Activated naive CD4-positive, alpha-beta T cell treated with anti-CD3 and anti-CD28 coated beads, Interleukin-2, amount 10 ng/mL, durations not matched to agents 7 days and 5 days (primary cell): ENCODE results near the gene ATF7.
A peak's percentile ranks its signal among the peaks of the same experiment; 100 is the strongest.
"Not testable (repeated sequence)": the region's sequence is repeated elsewhere in the genome, so short reads cannot be mapped to it uniquely, and the experiment has no call there.

Experiments
- CTCF ChIA-PET: fragments of 350-600 bp; sonication (Branson Sonifier 250); formaldehyde crosslinking; loops from one replicate; lab custom pipeline; 2021; ENCODE audit warnings: antibody characterized with exemption; lab: Charles Lee
- DNase-seq: peaks from one replicate; pipeline ENCODE4 v3.0.0-alpha.2; 2020
- H3K27ac Mint-ChIP-seq: one replicate; pipeline ENCODE4 v1.8.0; 2021; ENCODE audit warnings: mild to moderate bottlenecking, moderate library complexity, mixed read lengths
- H3K27me3 Mint-ChIP-seq: one replicate; pipeline ENCODE4 v1.8.0; 2021; ENCODE audit warnings: mild to moderate bottlenecking, mixed read lengths
- H3K36me3 Mint-ChIP-seq: one replicate; pipeline ENCODE4 v1.8.0; 2021; ENCODE audit warnings: mixed read lengths
- H3K4me1 Mint-ChIP-seq: one replicate; pipeline ENCODE4 v1.8.0; 2021; ENCODE audit warnings: mixed read lengths
- H3K4me3 Mint-ChIP-seq: one replicate; pipeline ENCODE4 v1.8.0; 2021; ENCODE audit warnings: mild to moderate bottlenecking, moderate library complexity, mixed read lengths
- H3K9me3 Mint-ChIP-seq: one replicate; pipeline ENCODE4 v1.8.0; 2021; ENCODE audit warnings: mixed read lengths

ATF7 gene

DNA sequence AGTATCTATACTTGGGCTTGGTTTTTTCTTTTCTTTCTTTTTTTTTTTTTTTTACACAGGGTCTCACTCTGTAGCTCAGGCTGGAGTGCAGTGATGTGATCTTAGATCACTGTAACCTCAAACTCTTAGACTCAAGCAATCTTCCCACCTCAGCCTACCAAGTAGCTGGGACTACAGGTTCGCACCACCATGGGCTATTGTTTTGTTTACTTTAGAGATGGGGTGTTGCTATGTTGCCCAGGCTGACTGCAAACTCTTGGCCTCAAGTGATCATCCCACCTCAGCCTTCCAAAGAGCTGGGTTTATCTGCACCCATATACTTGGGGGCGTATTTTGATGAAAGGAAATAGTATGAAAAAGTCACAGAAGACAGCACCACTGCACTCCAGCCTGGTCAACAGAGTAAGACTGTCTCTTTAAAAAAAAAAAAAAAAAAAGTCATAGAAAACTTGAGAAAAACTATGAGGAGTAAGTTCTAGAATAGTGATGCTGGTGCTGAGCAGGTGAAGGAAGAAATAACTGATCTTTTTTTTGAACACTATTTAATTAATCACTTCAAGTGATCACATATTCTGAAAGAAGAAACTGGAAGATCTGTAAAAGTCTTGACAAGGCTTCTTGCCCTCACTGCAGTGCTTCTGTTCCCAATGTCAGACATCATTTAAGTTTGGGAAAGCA, 65.1 kb downstream of the ATF7 start:
- DNase-seq: no peak
- no peak overlapping the region for H3K27ac Mint-ChIP-seq
- no peaks in the 10 kb centered on the region for H3K27me3 Mint-ChIP-seq
- H3K9me3 Mint-ChIP-seq: no peaks in the 10 kb centered on the region
- no peak overlapping the region for H3K4me3 Mint-ChIP-seq
- peaks cover 10% of the 10 kb centered on the region for H3K36me3 Mint-ChIP-seq
- CTCF ChIA-PET: interaction anchor here (1.1 kb wide), 1 partner anchor 17 kb away, joined by 3 read pairs; no protein-coding TSS in a partner anchor
- H3K4me1 Mint-ChIP-seq: peaks cover 39% of the 10 kb centered on the region

DNA sequence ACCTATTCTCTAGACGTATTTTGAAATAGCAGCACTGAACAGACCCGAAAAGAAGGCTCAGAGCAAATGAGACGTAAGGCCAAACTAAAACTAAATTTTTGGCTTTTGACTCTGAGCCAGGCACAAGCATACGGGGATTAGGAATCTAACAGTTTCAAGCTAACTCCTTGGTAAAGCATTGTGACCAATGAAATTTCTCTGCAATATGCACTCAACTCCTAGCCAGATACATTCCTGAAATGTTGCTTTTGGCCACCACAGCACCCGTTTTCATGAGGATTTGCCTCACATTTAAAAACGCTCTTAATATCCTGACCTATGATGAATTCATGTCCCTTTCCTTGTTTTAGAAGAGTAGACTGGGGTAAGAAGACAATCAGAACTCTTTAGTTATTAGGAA, 65.8 kb downstream of the ATF7 start:
- H3K9me3 Mint-ChIP-seq: no peaks in the 10 kb centered on the region
- H3K36me3 Mint-ChIP-seq: peaks cover 9% of the 10 kb centered on the region
- no peaks in the 10 kb centered on the region for H3K27me3 Mint-ChIP-seq
- no peak overlapping the region for H3K27ac Mint-ChIP-seq
- no peak for DNase-seq
- no peak overlapping the region for H3K4me3 Mint-ChIP-seq
- CTCF ChIA-PET: no interaction called here
- H3K4me1 Mint-ChIP-seq: peaks cover 39% of the 10 kb centered on the region

DNA sequence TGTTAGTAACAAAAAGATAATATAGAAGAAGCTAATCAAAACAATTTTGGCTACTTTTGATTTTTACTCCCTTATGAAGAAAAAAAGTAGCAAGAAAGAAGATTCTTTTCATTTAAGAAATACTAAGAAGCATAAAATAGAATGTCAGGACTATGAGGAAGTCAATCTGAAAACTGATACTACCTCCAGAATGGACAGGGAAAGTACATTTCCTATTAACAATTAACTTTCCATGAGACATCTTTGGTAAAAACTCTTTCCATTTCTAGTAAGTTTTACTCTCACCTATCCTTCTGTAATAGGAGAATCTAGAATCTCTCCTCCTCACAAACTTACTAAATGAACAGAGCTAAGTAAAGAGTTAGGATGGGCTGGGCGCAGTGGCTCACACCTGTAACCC, 67.6 kb downstream of the ATF7 start:
- H3K27me3 Mint-ChIP-seq: no peaks in the 10 kb centered on the region
- no peak for DNase-seq
- peaks cover 9% of the 10 kb centered on the region for H3K36me3 Mint-ChIP-seq
- no peaks in the 10 kb centered on the region for H3K9me3 Mint-ChIP-seq
- no peak overlapping the region for H3K27ac Mint-ChIP-seq
- CTCF ChIA-PET: interaction anchor here (1.3 kb wide), 1 partner anchor 8 kb away, joined by 3 read pairs; no protein-coding TSS in a partner anchor
- no peak overlapping the region for H3K4me3 Mint-ChIP-seq
- peaks cover 24% of the 10 kb centered on the region for H3K4me1 Mint-ChIP-seq

DNA sequence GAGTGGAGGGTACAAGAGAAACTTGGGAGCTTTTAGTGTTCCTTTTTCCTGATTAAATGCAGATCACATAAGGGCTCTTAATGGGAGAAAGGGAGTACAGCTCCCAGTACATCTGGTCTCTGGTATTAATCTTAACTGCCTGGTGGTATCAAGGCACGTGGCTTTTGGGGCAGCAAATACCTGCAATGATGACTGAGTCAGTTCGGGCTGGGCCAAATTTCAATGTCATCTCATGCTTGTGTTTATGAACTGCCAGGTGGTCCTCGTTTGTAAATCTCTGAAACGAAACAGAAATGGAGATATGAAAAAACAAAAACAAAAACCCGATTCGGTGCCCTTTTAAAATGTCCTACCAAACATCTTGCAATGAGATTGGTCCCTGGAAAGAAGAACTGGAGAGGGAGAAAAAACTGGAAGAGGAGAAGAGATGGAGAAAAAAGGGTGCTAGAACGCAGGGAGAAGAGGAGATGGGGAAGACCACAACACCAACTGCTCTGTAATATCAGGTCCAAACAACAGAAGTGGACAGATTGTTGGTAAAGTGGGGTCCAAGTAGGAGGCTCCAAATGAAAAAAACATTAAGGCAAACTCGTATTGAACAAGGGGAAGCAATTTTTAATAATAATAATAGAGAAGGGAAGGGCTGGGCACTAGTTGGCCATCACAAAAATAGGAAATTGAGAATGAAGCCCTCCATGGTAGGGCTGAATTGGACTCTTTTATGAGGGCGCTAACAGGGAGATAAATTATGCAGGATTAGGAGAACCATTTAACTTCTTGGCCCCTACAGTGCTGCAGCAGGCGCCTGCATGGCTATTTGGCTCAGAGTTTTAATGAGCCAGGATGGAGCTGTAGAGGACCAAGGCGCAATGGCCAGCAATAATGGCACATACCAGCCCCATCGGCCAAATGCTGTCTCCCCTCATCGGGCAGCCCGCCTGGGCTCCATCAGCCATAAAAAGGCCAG, 73.5 kb downstream of the ATF7 start:
- DNase-seq: no peak
- Mint-ChIP-seq H3K4me1 (peaks cover 10% of the 10 kb centered on the region), H3K27ac (no peak overlapping the region), H3K27me3 (no peaks in the 10 kb centered on the region), H3K36me3 (peaks cover 27% of the 10 kb centered on the region), H3K4me3 (no peak overlapping the region), H3K9me3 (no peaks in the 10 kb centered on the region)
- CTCF ChIA-PET: interaction anchor here (1.2 to 2.8 kb wide), 2 partner anchors 9 to 123 kb away, joined by 5 to 12 read pairs; partner anchors contain the start of gene ATP5MC2

DNA sequence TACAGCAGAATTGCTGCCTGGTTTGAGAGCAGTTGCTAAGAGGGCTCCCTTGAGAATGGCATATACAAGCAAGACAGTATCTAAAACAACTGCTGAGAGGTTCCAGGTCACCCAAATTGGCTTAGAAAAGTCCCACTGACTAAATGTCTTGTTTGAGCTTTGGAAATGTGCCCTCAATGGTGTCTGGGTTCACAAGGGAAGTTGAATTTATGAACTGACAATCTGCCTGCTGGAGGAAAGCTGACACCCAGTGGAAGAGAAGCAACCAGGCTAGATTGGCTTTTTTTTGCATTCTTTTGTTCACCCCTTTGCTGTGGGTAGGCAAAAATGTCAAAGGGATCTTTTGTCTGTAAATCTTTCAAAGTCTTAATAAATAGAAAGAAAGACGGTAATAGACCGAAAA, 74.3 kb downstream of the ATF7 start:
- H3K36me3 Mint-ChIP-seq: peaks cover 27% of the 10 kb centered on the region
- H3K4me1 Mint-ChIP-seq: peaks cover 10% of the 10 kb centered on the region
- no peak overlapping the region for H3K4me3 Mint-ChIP-seq
- H3K9me3 Mint-ChIP-seq: no peaks in the 10 kb centered on the region
- no peaks in the 10 kb centered on the region for H3K27me3 Mint-ChIP-seq
- CTCF ChIA-PET: interaction anchor here (1.2 to 2.8 kb wide), 2 partner anchors 8 to 124 kb away, joined by 5 to 12 read pairs; partner anchors contain the start of gene ATP5MC2
- DNase-seq: no peak
- H3K27ac Mint-ChIP-seq: no peak overlapping the region

DNA sequence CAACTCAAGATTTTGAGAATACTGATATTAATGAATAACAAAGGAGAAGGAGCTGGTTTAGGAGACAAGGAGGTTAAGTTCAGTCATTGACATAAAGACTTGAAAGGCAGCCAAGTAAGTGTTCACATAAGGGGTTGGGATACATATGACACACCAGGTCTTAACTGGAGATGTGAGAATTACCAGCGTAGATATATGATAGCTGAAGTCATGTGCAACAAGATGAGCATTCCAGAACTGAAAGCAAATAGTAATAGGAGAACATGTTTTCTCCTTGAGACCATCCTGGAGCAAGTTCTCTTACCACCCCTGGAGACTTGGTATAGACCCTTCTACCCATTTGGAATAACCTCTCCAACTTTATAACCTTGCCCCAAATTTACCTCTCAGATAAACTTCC, 75.6 kb downstream of the ATF7 start:
- Mint-ChIP-seq H3K27ac (no peak overlapping the region), H3K27me3 (no peaks in the 10 kb centered on the region), H3K4me1 (peaks cover 10% of the 10 kb centered on the region), H3K4me3 (no peak overlapping the region), H3K9me3 (no peaks in the 10 kb centered on the region), H3K36me3 (peaks cover 27% of the 10 kb centered on the region)
- CTCF ChIA-PET: interaction anchor here (1.3 to 2.8 kb wide), 2 partner anchors 125 to 193 kb away, joined by 3 to 12 read pairs; partner anchors contain the start of gene ATP5MC2
- DNase-seq: no peak

DNA sequence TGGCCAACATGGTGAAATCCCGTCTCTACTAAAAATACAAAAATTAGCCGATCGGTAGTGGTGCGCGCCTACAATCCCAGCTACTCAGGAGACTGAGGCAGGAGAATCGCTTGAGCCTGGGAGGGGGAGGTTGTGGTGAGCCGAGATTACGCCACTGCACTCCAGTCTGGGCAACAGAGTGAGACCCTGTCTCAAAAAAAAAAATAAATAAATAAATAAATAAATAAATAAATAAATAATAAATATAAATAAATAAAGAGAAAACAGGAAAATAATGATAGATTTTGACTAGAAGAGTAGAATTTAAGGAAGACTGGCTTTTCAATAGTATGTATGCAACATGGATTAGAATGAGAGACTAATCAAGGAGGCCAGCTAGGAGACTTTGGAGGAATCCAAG, 76.1 kb downstream of the ATF7 start:
- H3K27me3 Mint-ChIP-seq, H3K9me3 Mint-ChIP-seq, H3K4me3 Mint-ChIP-seq, DNase-seq, H3K27ac Mint-ChIP-seq: not testable (repeated sequence)
- CTCF ChIA-PET: interaction anchor here (1.3 to 2.8 kb wide), 2 partner anchors 126 to 194 kb away, joined by 3 to 12 read pairs; partner anchors contain the start of gene ATP5MC2
- peaks cover 27% of the 10 kb centered on the region for H3K36me3 Mint-ChIP-seq
- peaks cover 10% of the 10 kb centered on the region for H3K4me1 Mint-ChIP-seq

DNA sequence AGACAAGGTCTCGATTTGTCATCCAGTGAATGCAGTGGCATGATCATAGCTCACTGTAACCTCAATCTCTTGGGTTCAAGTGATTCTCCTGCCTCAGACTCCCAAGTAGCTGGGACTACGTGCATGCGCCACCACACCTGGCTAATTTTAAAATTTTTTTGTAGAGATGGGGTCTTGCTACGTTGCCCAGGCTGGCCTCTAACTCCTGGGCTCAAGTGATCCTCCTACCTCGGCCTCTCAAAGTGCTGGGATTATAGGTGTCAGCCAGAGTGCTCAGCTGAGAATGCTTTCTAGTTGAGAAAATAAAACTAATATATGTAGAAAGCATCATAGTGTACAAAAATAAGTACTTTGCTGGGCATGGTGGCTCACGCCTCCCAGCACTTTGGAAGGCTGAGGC, 77.8 kb downstream of the ATF7 start:
- DNase-seq, H3K9me3 Mint-ChIP-seq, H3K4me3 Mint-ChIP-seq, H3K27me3 Mint-ChIP-seq, H3K27ac Mint-ChIP-seq: not testable (repeated sequence)
- H3K4me1 Mint-ChIP-seq: peaks cover 19% of the 10 kb centered on the region
- CTCF ChIA-PET: interaction anchor here (0.6 kb wide), 1 partner anchor 37 kb away, joined by 3 read pairs; no protein-coding TSS in a partner anchor
- peaks cover 28% of the 10 kb centered on the region for H3K36me3 Mint-ChIP-seq

DNA sequence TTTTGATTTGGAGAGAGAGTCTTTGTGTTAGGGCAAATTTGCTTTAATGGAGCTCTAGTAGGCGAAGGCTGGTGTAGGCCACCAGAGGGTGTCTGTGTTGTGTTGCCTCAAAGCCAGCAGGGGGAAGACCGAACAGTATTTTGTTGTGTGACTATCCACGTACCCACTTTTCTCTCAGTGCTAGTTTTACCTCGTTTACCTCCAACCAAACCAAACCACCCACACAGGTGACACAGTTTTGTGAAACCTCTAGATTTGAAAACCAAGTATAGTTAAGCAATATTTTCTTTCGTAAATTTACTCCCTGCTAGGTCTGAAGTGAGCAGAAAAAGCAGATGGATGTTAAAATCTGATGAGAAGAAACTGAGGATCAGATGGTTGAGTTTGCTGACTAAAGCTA, 82.6 kb downstream of the ATF7 start:
- Mint-ChIP-seq H3K36me3 (peaks cover 17% of the 10 kb centered on the region), H3K27ac (peak overlapping the region; percentile 50), H3K4me3 (no peak overlapping the region), H3K4me1 (peaks cover 10% of the 10 kb centered on the region), H3K9me3 (no peaks in the 10 kb centered on the region), H3K27me3 (no peaks in the 10 kb centered on the region)
- CTCF ChIA-PET: interaction anchor here (0.6 to 4.4 kb wide), 29 partner anchors 8 to 214 kb away, joined by 3 to 95 read pairs (median 4); partner anchors contain the start of gene ATP5MC2
- peak; percentile 70 for DNase-seq

DNA sequence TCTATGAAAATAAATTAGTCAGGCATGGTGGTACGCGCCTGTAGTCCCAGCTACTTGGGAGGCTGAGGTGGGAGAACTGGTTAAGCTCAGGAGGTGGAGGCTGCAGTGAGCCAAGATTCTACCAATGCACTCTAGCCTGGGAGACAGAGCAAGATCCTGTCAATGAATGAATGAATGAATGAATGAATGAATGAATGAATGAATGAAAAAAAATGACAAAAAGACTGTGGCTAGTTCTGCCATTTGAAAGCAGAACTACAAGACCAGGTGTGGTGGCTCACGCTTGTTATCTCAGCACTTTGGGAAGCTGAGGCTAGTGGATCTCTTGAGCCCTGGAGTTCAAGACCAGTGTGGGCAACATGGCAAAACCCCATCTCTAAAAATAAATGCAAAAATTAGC, 86.7 kb downstream of the ATF7 start:
- peaks cover 10% of the 10 kb centered on the region for H3K4me1 Mint-ChIP-seq
- no peak overlapping the region for H3K4me3 Mint-ChIP-seq
- CTCF ChIA-PET: interaction anchor here (1.2 to 1.7 kb wide), 2 partner anchors 136 to 204 kb away, joined by 3 to 5 read pairs; partner anchors contain the start of gene ATP5MC2
- no peaks in the 10 kb centered on the region for H3K27me3 Mint-ChIP-seq
- no peaks in the 10 kb centered on the region for H3K9me3 Mint-ChIP-seq
- no peak for DNase-seq
- peaks cover 24% of the 10 kb centered on the region for H3K36me3 Mint-ChIP-seq
- no peak overlapping the region for H3K27ac Mint-ChIP-seq

DNA sequence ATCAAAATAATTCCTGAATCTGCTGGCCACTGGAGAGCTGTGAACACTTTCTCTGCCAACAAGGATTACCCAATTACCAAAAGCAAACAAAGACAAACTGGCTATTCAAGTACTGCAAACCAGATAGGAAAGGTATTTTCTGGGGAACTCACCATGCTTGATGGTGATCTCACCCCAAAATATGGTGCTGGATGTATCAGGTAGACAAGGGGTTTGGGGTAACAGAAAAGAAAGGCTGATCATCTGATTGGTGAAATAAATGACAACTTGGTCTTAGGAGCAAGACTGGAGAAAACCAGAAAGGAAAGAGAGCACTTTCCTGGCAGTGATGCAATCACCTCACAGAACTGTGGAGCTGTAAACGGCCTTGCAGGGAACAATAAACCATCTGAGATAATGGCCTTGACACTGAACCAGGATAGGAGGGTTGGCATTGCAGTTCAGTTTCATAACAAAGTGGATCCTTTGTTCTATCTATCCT, 87.9 kb downstream of the ATF7 start:
- CTCF ChIA-PET: interaction anchor here (0.5 to 0.8 kb wide), 2 partner anchors 208 to 709 kb away, joined by 3 read pairs; no protein-coding TSS in a partner anchor
- no peak for DNase-seq
- H3K27me3 Mint-ChIP-seq: no peaks in the 10 kb centered on the region
- H3K4me3 Mint-ChIP-seq: no peak overlapping the region
- peaks cover 27% of the 10 kb centered on the region for H3K36me3 Mint-ChIP-seq
- no peaks in the 10 kb centered on the region for H3K4me1 Mint-ChIP-seq
- peak overlapping the region; percentile 73 for H3K27ac Mint-ChIP-seq
- H3K9me3 Mint-ChIP-seq: no peaks in the 10 kb centered on the region

DNA sequence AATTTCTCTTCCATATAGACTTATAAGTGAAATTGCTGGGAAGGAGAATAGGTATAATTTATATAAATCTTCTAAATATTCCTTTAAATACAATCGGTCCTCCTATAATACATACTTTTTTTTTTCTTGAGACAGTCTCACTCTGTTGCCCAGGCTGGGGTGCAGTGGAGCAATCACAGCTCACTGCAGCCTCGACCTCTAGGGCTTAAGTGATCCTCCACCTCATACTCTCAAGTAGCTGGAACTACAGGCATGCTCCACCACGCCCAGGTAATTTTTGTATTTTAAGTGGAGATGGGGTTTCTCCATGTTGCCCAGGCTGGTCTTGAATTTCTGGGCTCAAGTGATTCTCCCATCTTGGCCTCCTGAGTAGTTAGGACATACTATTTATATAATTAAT, 89.2 kb downstream of the ATF7 start:
- Mint-ChIP-seq H3K27ac (no peak overlapping the region), H3K4me3 (no peak overlapping the region), H3K9me3 (no peaks in the 10 kb centered on the region), H3K4me1 (no peaks in the 10 kb centered on the region), H3K27me3 (no peaks in the 10 kb centered on the region), H3K36me3 (peaks cover 37% of the 10 kb centered on the region)
- CTCF ChIA-PET: no interaction called here
- no peak for DNase-seq

DNA sequence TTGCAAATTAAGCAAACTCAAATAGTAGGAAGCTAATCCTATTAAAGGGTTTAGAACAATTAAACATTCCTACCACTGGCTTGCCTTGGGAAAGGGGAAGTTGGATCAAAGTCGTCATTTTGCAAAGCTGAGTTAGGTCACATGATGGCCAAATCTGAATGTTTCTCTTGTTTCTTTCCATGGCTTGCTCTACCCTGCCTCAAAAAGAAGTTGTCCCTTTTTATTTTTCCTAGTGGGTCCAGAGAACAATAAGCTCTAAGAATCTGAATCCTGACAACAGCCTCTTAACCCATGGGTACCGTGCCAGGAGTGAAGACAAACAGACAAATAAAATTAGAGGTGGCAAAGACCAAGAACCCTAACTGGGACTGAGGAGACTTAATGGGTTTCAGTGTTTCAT, 92.7 kb downstream of the ATF7 start:
- DNase-seq: no peak
- H3K4me1 Mint-ChIP-seq: no peaks in the 10 kb centered on the region
- H3K36me3 Mint-ChIP-seq: peaks cover 39% of the 10 kb centered on the region
- H3K9me3 Mint-ChIP-seq: no peaks in the 10 kb centered on the region
- no peak overlapping the region for H3K27ac Mint-ChIP-seq
- CTCF ChIA-PET: no interaction called here
- H3K27me3 Mint-ChIP-seq: no peaks in the 10 kb centered on the region
- no peak overlapping the region for H3K4me3 Mint-ChIP-seq
